ENCODE measurements around the gene XPO6.

- no peak for TF ChIP-seq ZBTB11 (tag by site-specific recombination; conservative IDR thresholded peaks at IDR 0.05; ENCODE audit: low read depth)
- no peak for TF ChIP-seq ZNF174 (tag by site-specific recombination; IDR thresholded peaks at IDR 0.05)
- no peak for TF ChIP-seq ZNF274 (IDR thresholded peaks at IDR 0.05; ENCODE audit: low read length)
- TF ChIP-seq ZNF274 (tag by site-specific recombination; IDR thresholded peaks at IDR 0.05; ENCODE audit: borderline replicate concordance) = no peak
Observed at GRCh38 chr16:28104404-28104803, 107.4 kb downstream of the XPO6 start.

Measured in HEK293 (cell line).